ENCODE results near the gene LLCFC1. TPM values are rescaled to one million over a fixed set of nuclear protein-coding genes. Genes with fewer than 3 reads are reported as not detected.
"Not testable (repeated sequence)": the region's sequence is repeated elsewhere in the genome, so short reads cannot be mapped to it uniquely, and the experiment has no call there.

The LLCFC1 gene
- total RNA-seq, 1 donor from 2014 or later, result not detected

GRCh38 chr7:142963993-142964392 is 24.7 kb downstream of the LLCFC1 start:
- Mint-ChIP-seq H3K4me1 (ENCODE audit: low read depth, unreplicated experiment) (peaks cover 4% of the 10 kb centered on the region), H3K4me3 (ENCODE audit: unreplicated experiment) (no peak overlapping the region), H3K9me3 (ENCODE audit: unreplicated experiment) (peaks cover 5% of the 10 kb centered on the region), H3K27me3 (ENCODE audit: unreplicated experiment) (no peaks in the 10 kb centered on the region), H3K36me3 (ENCODE audit: unreplicated experiment) (peaks cover 4% of the 10 kb centered on the region), H3K27ac (ENCODE audit: unreplicated experiment) (no peak overlapping the region)
- DNase-seq, result no peak
- no peak for TF ChIP-seq CTCF (IDR thresholded peaks at IDR 0.05; ENCODE audit: partially characterized antibody, unreplicated experiment)

DNA sequence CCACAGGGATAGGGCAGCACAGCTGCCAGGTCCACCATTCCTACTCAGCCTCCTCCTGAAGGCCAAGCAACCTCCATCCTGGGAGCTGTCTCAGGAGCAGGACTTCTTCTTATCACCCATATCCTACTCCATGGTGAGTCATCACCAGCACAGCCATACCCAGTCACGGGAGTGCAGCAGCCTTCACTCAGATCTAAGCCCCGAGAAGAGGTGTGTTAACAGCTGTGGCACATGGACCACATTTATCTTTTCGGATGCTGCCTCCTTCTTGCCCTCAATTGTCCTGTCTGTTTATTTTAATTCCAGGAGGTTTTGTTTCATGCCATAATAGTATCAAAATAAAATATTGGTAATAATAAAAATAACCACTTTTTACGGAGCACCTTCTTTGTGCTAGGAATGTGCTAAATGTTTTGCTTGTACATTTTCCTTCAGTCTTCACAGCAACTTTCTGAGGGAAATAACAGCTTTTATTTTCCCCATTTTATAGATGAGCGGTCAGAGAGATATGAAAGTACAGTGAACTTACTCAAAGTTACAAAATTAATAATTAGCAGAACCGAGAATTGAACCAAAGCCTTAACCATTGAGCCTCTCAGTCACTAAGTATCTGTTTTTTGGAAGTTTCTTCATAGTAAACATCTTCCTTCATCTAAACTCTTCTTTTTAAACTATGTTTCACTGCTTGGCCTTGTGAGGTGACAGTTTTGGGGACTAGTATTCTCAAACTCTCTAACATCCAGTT is 25.4 kb downstream of the LLCFC1 start:
- Mint-ChIP-seq H3K4me3 (ENCODE audit: unreplicated experiment) (no peak overlapping the region), H3K36me3 (ENCODE audit: unreplicated experiment) (peaks cover 4% of the 10 kb centered on the region), H3K27me3 (ENCODE audit: unreplicated experiment) (no peaks in the 10 kb centered on the region), H3K27ac (ENCODE audit: unreplicated experiment) (no peak overlapping the region), H3K9me3 (ENCODE audit: unreplicated experiment) (peaks cover 5% of the 10 kb centered on the region), H3K4me1 (ENCODE audit: low read depth, unreplicated experiment) (peaks cover 4% of the 10 kb centered on the region)
- no peak for DNase-seq
- TF ChIP-seq CTCF (IDR thresholded peaks at IDR 0.05; ENCODE audit: partially characterized antibody, unreplicated experiment), result no peak

DNA sequence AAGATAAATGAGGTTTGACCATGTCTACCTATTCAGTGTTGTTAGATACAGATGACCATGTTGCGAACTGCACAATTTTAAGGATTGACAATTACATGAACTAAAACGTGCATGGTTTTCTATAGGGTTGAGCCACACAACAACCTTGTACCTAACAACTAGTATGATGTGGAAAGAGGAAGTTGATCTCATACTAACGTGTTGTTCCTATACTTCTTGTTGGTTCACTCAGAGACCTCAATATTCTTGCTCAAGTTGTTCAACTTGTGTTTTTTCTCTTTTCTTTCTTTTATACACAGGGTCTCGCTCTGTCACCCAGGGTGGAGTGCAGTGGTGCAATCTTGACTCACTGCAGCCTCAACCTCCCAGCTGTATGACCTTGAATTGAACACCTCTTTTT is 28.9 kb downstream of the LLCFC1 start:
- no peak overlapping the region for H3K27ac Mint-ChIP-seq (ENCODE audit: unreplicated experiment)

GRCh38 chr7:142969183-142969582 is 29.9 kb downstream of the LLCFC1 start:
- H3K27me3 Mint-ChIP-seq (ENCODE audit: unreplicated experiment), result no peaks in the 10 kb centered on the region
- no peaks in the 10 kb centered on the region for H3K36me3 Mint-ChIP-seq (ENCODE audit: unreplicated experiment)
- no peak for DNase-seq
- no peak overlapping the region for H3K27ac Mint-ChIP-seq (ENCODE audit: unreplicated experiment)
- no peak for TF ChIP-seq CTCF (IDR thresholded peaks at IDR 0.05; ENCODE audit: partially characterized antibody, unreplicated experiment)
- H3K9me3 Mint-ChIP-seq (ENCODE audit: unreplicated experiment), result no peaks in the 10 kb centered on the region
- H3K4me1 Mint-ChIP-seq (ENCODE audit: low read depth, unreplicated experiment), result no peaks in the 10 kb centered on the region
- H3K4me3 Mint-ChIP-seq (ENCODE audit: unreplicated experiment), result no peak overlapping the region

More for the DNA sequence above, 28.9 kb downstream of the LLCFC1 start:
- Mint-ChIP-seq H3K27me3 (ENCODE audit: unreplicated experiment) (no peaks in the 10 kb centered on the region), H3K4me3 (ENCODE audit: unreplicated experiment) (no peak overlapping the region), H3K36me3 (ENCODE audit: unreplicated experiment) (no peaks in the 10 kb centered on the region), H3K4me1 (ENCODE audit: low read depth, unreplicated experiment) (no peaks in the 10 kb centered on the region), H3K9me3 (ENCODE audit: unreplicated experiment) (no peaks in the 10 kb centered on the region)
- no peak for DNase-seq
- TF ChIP-seq CTCF (IDR thresholded peaks at IDR 0.05; ENCODE audit: partially characterized antibody, unreplicated experiment), result no peak

GRCh38 chr7:142974626-142975025 is 35.3 kb downstream of the LLCFC1 start:
- no peak for DNase-seq
- Mint-ChIP-seq H3K27ac (ENCODE audit: unreplicated experiment) (no peak overlapping the region), H3K27me3 (ENCODE audit: unreplicated experiment) (no peaks in the 10 kb centered on the region), H3K4me1 (ENCODE audit: low read depth, unreplicated experiment) (no peaks in the 10 kb centered on the region), H3K4me3 (ENCODE audit: unreplicated experiment) (no peak overlapping the region), H3K36me3 (ENCODE audit: unreplicated experiment) (no peaks in the 10 kb centered on the region), H3K9me3 (ENCODE audit: unreplicated experiment) (no peaks in the 10 kb centered on the region)
- no peak for TF ChIP-seq CTCF (IDR thresholded peaks at IDR 0.05; ENCODE audit: partially characterized antibody, unreplicated experiment)

DNA sequence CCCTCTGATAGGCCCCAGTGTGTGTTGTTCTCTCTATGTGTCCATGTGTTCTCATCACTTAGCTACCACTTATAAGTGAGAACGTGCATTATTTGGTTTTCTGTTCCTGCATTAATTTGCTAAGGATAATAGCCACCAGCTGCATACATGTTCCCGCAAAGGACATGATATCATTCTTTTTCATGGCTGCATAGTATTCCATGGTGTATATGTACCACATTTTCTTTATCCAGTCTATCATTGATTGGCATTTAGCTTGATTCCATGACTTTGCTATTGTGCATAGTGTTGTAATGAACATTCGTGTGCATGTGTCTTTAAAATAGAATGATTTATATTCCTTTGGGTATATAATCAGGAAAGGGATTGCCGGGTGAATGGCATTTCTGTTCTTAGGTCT is 39.1 kb downstream of the LLCFC1 start:
- H3K4me1 Mint-ChIP-seq (ENCODE audit: low read depth, unreplicated experiment); DNase-seq; H3K9me3 Mint-ChIP-seq (ENCODE audit: unreplicated experiment); H3K36me3 Mint-ChIP-seq (ENCODE audit: unreplicated experiment); H3K4me3 Mint-ChIP-seq (ENCODE audit: unreplicated experiment); H3K27ac Mint-ChIP-seq (ENCODE audit: unreplicated experiment); H3K27me3 Mint-ChIP-seq (ENCODE audit: unreplicated experiment): not testable (repeated sequence)

All from glutamatergic neuron (in vitro differentiated cells).